Skin of body (tissue), 2 donors: Measurements from ENCODE around the gene GCSAML. TPM values are rescaled to one million over a fixed set of nuclear protein-coding genes. Genes with fewer than 3 reads are reported as not detected.
"Not testable (repeated sequence)": the region's sequence is repeated elsewhere in the genome, so short reads cannot be mapped to it uniquely, and the experiment has no call there.

Experiments
- DNase-seq: peaks from one replicate; lab custom pipeline; 2025; lab: John Stamatoyannopoulos, UW
- total RNA-seq: library from RNA; depleted of rRNA; stranded (reverse); fragments of >200 nt; gene quantifications from one replicate; pipeline ENCODE4 v1.2.3, GENCODE V29; 2014

Gene GCSAML
- total RNA-seq, result 1.1 TPM

GRCh38 chr1:247548769-247549182 is at the start of gene GCSAML:
TSS of gene GCSAML (plus strand) at chr1:247549134. CDS start at chr1:247549192, 58 bp downstream.
- DNase-seq, result no peak

GRCh38 chr1:247500865-247501264 is 48.1 kb upstream of the GCSAML start:
- no peak for DNase-seq

GRCh38 chr1:247506831-247507230 is 42.1 kb upstream of the GCSAML start:
- DNase-seq, result no peak

GRCh38 chr1:247517795-247518612 is 30.9 kb upstream of the GCSAML start:
- no peak for DNase-seq

GRCh38 chr1:247518613-247518891 is 30.4 kb upstream of the GCSAML start:
- DNase-seq, result no peak

GRCh38 chr1:247521886-247522285 is 27.0 kb upstream of the GCSAML start:
- DNase-seq, result not testable (repeated sequence)

GRCh38 chr1:247528812-247529474 is 20.0 kb upstream of the GCSAML start:
- DNase-seq, result no peak

GRCh38 chr1:247529771-247530355 is 19.1 kb upstream of the GCSAML start:
- no peak for DNase-seq

GRCh38 chr1:247530785-247531184 is 18.1 kb upstream of the GCSAML start:
- no peak for DNase-seq

- no peak for DNase-seq
Measured at GRCh38 chr1:247531937-247532336, 17.0 kb upstream of the GCSAML start.

- DNase-seq, result no peak
Measured at GRCh38 chr1:247535402-247535801, 13.5 kb upstream of the GCSAML start.

GRCh38 chr1:247536340-247536739 is 12.6 kb upstream of the GCSAML start, which contains the start of gene OR2C3:
TSS of gene OR2C3 (minus strand) at chr1:247536440. CDS start at chr1:247532511, 3,929 bp downstream.
- DNase-seq, result no peak

- no peak for DNase-seq
Measured at GRCh38 chr1:247538561-247538960, 10.4 kb upstream of the GCSAML start.

- no peak for DNase-seq
Measured at GRCh38 chr1:247539215-247539614, 9.7 kb upstream of the GCSAML start.

- DNase-seq, result no peak
Measured at GRCh38 chr1:247540581-247540980, 8.4 kb upstream of the GCSAML start.

GRCh38 chr1:247542811-247543210 is 6.1 kb upstream of the GCSAML start:
- no peak for DNase-seq

- DNase-seq, result no peak
Measured at GRCh38 chr1:247548092-247548491, 842 bp upstream of the GCSAML start.

- no peak for DNase-seq
Measured at GRCh38 chr1:247551721-247552120, 2.8 kb downstream of the GCSAML start.

- DNase-seq, result no peak
Measured at GRCh38 chr1:247552231-247552630, 3.3 kb downstream of the GCSAML start.

GRCh38 chr1:247557926-247558674 is 9.2 kb downstream of the GCSAML start:
- DNase-seq, result no peak

GRCh38 chr1:247561711-247562110 is 12.8 kb downstream of the GCSAML start:
- DNase-seq, result no peak

GRCh38 chr1:247562198-247562597 is 13.3 kb downstream of the GCSAML start:
- DNase-seq, result no peak
